PFSK-1 (cell line): ENCODE results near the gene SLC15A4.

Source experiments
- FOXP2 ChIP-seq: optimal IDR thresholded peaks from 2 replicates; pipeline ENCODE3; 2011; ENCODE audit warnings: borderline replicate concordance, control low read depth, inconsistent platforms; ENCODE audit not compliant: insufficient read depth; ENCODE audit errors: extremely low read length, extremely low read depth
- POLR2AphosphoS5 ChIP-seq: IDR thresholded peaks from 2 replicates; pipeline ENCODE4 v1.6.1; 2012; ENCODE audit warnings: low read depth, mild to moderate bottlenecking, control low read depth, low read length, moderate library complexity
- REST ChIP-seq, 2 experiments: IDR thresholded peaks; 2 replicates each; pipeline versions ENCODE4 v1.6.1 to v1.8.0; 2011 to 2012; ENCODE audit warnings: low read depth in 2 of 2, low read length in 2 of 2, control low read depth in 1 of 2, inconsistent platforms in 1 of 2, mild to moderate bottlenecking in 1 of 2, moderate library complexity in 1 of 2; ENCODE audit not compliant: insufficient read depth in 1 of 2
- SIN3A ChIP-seq: IDR thresholded peaks from 2 replicates; pipeline ENCODE4 v1.6.1; 2012; ENCODE audit warnings: mild to moderate bottlenecking, low read length, moderate library complexity, borderline replicate concordance; ENCODE audit not compliant: insufficient read depth
- TAF1 ChIP-seq: IDR thresholded peaks from 2 replicates; pipeline ENCODE4 v1.6.1; 2012; ENCODE audit warnings: low read length, control low read depth, borderline replicate concordance; ENCODE audit not compliant: insufficient read depth

Gene SLC15A4

GRCh38 chr12:128850400-128850799 is 26.6 kb upstream of the SLC15A4 start:
- TF ChIP-seq TAF1 (no peak), FOXP2 (no peak), POLR2AphosphoS5 (no peak), REST (IDR thresholded peaks at IDR 0.05; ENCODE audit: insufficient read depth in 1 of 2, low read depth in 2 of 2, low read length in 2 of 2) (no peak), SIN3A (no peak)

GRCh38 chr12:128848371-128848770 is 24.6 kb upstream of the SLC15A4 start:
- TF ChIP-seq POLR2AphosphoS5 (no peak), REST (IDR thresholded peaks at IDR 0.05; ENCODE audit: insufficient read depth in 1 of 2, low read depth in 2 of 2, low read length in 2 of 2) (no peak), TAF1 (no peak), SIN3A (no peak), FOXP2 (no peak)

GRCh38 chr12:128844031-128844635 is 20.4 kb upstream of the SLC15A4 start:
- TF ChIP-seq TAF1 (no peak), REST (IDR thresholded peaks at IDR 0.05; ENCODE audit: insufficient read depth in 1 of 2, low read depth in 2 of 2, low read length in 2 of 2) (no peak), POLR2AphosphoS5 (no peak), SIN3A (no peak), FOXP2 (no peak)

GRCh38 chr12:128843538-128843937 is 19.8 kb upstream of the SLC15A4 start:
- no peak for TF ChIP-seq FOXP2
- no peak for TF ChIP-seq TAF1
- no peak for TF ChIP-seq SIN3A
- no peak for TF ChIP-seq REST (IDR thresholded peaks at IDR 0.05; ENCODE audit: insufficient read depth in 1 of 2, low read depth in 2 of 2, low read length in 2 of 2)
- TF ChIP-seq POLR2AphosphoS5 = no peak
